Right atrium auricular region (tissue), 2 donors: ENCODE results near the gene MAP3K2. TPM values are rescaled to one million over a fixed set of nuclear protein-coding genes. Genes with fewer than 3 reads are reported as not detected.

Experiments used
- DNase-seq: peaks from one replicate; pipeline ENCODE4 v3.0.0-alpha.2; 2019; ENCODE audit warnings: low spot score
- H3K27ac ChIP-seq, 2 donors: fragments of 200-600 bp; sonication (generic); 1 replicate in 1 of 2; 2 replicates in 1 of 2; pipeline ENCODE4 v1.5.1; 2016 to 2019
- H3K27me3 ChIP-seq, 2 donors: fragments of 200-600 bp; sonication (generic); one replicate each; pipeline versions ENCODE4 v1.5.1 to v1.6.0; 2017 to 2019
- H3K36me3 ChIP-seq: fragments of 200-600 bp; sonication (generic); one replicate; pipeline ENCODE4 v1.5.1; 2016
- H3K4me1 ChIP-seq, 2 donors: fragments of 200-600 bp; sonication (generic); one replicate each; pipeline versions ENCODE4 v1.5.1 to v1.6.0; 2017 to 2019
- H3K4me3 ChIP-seq, 2 donors: fragments of 200-600 bp; sonication (generic); 1 replicate in 1 of 2; 2 replicates in 1 of 2; pipeline ENCODE4 v1.5.1; 2017 to 2019; ENCODE audit warnings: mild to moderate bottlenecking in 1 of 2, moderate library complexity in 1 of 2
- H3K9me3 ChIP-seq, 2 donors: fragments of 200-600 bp; sonication (generic); one replicate each; pipeline ENCODE4 v1.5.1; 2019
- CTCF ChIP-seq, 2 donors: fragments of 200-600 bp; sonication (generic); IDR thresholded peaks; one replicate each; pipeline ENCODE4 v1.5.1; 2019; ENCODE audit warnings: antibody characterized with exemption in 2 of 2
- total RNA-seq, 2 donors: library from RNA; depleted of rRNA; stranded (reverse); fragments of >200 nt; gene quantifications; one replicate each; pipeline ENCODE4 v1.1.0, GENCODE V29; 2016

Gene MAP3K2
- total RNA-seq, 2 donors from 2014 or later: 20.5 to 20.8 TPM

GRCh38 chr2:127320586-127321275, 67.0 kb downstream of the MAP3K2 start:
- H3K36me3 ChIP-seq: peaks cover 50% of the 10 kb centered on the region
- DNase-seq: no peak
- no peak for TF ChIP-seq CTCF (IDR thresholded peaks at IDR 0.05)

GRCh38 chr2:127320067-127320466, 67.7 kb downstream of the MAP3K2 start:
- H3K36me3 ChIP-seq: peaks cover 45% of the 10 kb centered on the region
- no peak for TF ChIP-seq CTCF (IDR thresholded peaks at IDR 0.05)
- no peaks in the 10 kb centered on the region for H3K27me3 ChIP-seq
- no peak overlapping the region for H3K27ac ChIP-seq
- no peak overlapping the region for H3K4me3 ChIP-seq
- DNase-seq: no peak
- peaks cover 0 to 9% of the 10 kb centered on the region in 2 donors for H3K9me3 ChIP-seq
- no peaks in the 10 kb centered on the region for H3K4me1 ChIP-seq

More at GRCh38 chr2:127320586-127321275, 67.0 kb downstream of the MAP3K2 start:
- no peak overlapping the region for H3K27ac ChIP-seq
- H3K4me1 ChIP-seq: no peaks in the 10 kb centered on the region
- H3K27me3 ChIP-seq: no peaks in the 10 kb centered on the region
- H3K9me3 ChIP-seq: peaks cover 0 to 9% of the 10 kb centered on the region in 2 donors
- H3K4me3 ChIP-seq: no peak overlapping the region

- TF ChIP-seq CTCF (IDR thresholded peaks at IDR 0.05): no peak
- H3K4me1 ChIP-seq: no peaks in the 10 kb centered on the region
- H3K27me3 ChIP-seq: no peaks in the 10 kb centered on the region
- H3K4me3 ChIP-seq: no peak overlapping the region
- H3K27ac ChIP-seq: no peak overlapping the region
- peaks cover 48% of the 10 kb centered on the region for H3K36me3 ChIP-seq
- DNase-seq: no peak
- no peaks in the 10 kb centered on the region for H3K9me3 ChIP-seq
Measured at GRCh38 chr2:127314193-127314988, 73.4 kb downstream of the MAP3K2 start.

GRCh38 chr2:127313406-127313805, 74.4 kb downstream of the MAP3K2 start:
- no peak for TF ChIP-seq CTCF (IDR thresholded peaks at IDR 0.05)
- Histone ChIP-seq H3K27me3 (no peaks in the 10 kb centered on the region), H3K27ac (no peak overlapping the region), H3K36me3 (peaks cover 50% of the 10 kb centered on the region), H3K9me3 (no peaks in the 10 kb centered on the region), H3K4me1 (no peaks in the 10 kb centered on the region), H3K4me3 (no peak overlapping the region)
- DNase-seq: no peak

- no peak overlapping the region for H3K4me3 ChIP-seq
- H3K27ac ChIP-seq: no peak overlapping the region
- peaks cover 65% of the 10 kb centered on the region for H3K36me3 ChIP-seq
- TF ChIP-seq CTCF (IDR thresholded peaks at IDR 0.05): no peak
- H3K27me3 ChIP-seq: no peaks in the 10 kb centered on the region
- H3K4me1 ChIP-seq: no peaks in the 10 kb centered on the region
- no peaks in the 10 kb centered on the region for H3K9me3 ChIP-seq
- no peak for DNase-seq
Measured at GRCh38 chr2:127310980-127311379, 76.8 kb downstream of the MAP3K2 start.
